PFSK-1 (cell line): ENCODE data around the gene ZNF469.

Source experiments
- POLR2AphosphoS5 ChIP-seq: IDR thresholded peaks from 2 replicates; pipeline ENCODE4 v1.6.1; 2012; ENCODE audit warnings: low read depth, mild to moderate bottlenecking, control low read depth, low read length, moderate library complexity
- SIN3A ChIP-seq: IDR thresholded peaks from 2 replicates; pipeline ENCODE4 v1.6.1; 2012; ENCODE audit warnings: mild to moderate bottlenecking, low read length, moderate library complexity, borderline replicate concordance; ENCODE audit not compliant: insufficient read depth
- TF ChIP-seq, protein P1 (sequence below), 2 experiments: IDR thresholded peaks; 2 replicates each; pipeline versions ENCODE4 v1.6.1 to v1.8.0; 2011 to 2012; ENCODE audit warnings: low read depth in 2 of 2, low read length in 2 of 2, control low read depth in 1 of 2, inconsistent platforms in 1 of 2, mild to moderate bottlenecking in 1 of 2, moderate library complexity in 1 of 2; ENCODE audit not compliant: insufficient read depth in 1 of 2

DNA sequence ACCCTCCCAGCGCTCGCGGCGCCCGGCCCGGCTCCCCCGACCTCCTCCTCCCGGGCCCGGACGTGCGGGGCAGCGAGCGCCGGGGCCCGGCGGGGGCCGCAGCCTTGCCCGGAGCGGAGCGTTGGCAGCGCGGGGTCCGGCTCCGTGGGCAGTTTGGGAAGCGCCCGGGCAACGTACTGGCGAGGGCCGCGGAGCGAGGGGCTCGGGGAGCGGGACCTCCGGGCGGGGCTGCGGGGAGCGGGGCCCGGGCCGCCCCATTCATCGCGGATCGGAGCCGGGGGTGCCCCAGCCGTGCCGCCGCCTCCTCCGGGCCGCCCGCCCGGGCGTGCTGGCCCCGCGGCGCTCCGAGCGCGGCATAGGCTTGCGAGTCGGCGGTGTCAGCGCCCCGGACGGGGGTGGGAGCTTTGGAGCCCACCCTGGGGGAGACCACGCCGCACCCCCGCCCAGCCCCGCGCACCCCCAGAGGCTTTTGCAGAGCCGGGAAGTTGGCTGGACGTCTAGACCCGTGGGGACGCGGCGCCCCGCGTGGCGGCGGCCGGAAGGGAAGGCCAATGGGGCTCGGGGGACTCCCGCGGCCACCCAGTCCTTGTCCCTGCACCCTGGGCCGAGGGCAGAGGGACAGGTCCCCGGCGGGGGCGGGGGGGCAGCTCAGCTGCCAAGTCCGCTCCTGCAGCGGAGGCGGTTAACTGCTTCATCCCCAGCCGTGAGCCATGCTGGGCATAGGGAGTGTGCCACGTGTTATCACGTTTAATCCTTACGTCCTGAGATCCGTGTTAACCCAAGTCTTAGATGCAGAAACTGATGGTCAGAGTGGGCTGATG is 852 bp downstream of the ZNF469 start:
- no peak for TF ChIP-seq POLR2AphosphoS5
- TF ChIP-seq, protein P1, sequence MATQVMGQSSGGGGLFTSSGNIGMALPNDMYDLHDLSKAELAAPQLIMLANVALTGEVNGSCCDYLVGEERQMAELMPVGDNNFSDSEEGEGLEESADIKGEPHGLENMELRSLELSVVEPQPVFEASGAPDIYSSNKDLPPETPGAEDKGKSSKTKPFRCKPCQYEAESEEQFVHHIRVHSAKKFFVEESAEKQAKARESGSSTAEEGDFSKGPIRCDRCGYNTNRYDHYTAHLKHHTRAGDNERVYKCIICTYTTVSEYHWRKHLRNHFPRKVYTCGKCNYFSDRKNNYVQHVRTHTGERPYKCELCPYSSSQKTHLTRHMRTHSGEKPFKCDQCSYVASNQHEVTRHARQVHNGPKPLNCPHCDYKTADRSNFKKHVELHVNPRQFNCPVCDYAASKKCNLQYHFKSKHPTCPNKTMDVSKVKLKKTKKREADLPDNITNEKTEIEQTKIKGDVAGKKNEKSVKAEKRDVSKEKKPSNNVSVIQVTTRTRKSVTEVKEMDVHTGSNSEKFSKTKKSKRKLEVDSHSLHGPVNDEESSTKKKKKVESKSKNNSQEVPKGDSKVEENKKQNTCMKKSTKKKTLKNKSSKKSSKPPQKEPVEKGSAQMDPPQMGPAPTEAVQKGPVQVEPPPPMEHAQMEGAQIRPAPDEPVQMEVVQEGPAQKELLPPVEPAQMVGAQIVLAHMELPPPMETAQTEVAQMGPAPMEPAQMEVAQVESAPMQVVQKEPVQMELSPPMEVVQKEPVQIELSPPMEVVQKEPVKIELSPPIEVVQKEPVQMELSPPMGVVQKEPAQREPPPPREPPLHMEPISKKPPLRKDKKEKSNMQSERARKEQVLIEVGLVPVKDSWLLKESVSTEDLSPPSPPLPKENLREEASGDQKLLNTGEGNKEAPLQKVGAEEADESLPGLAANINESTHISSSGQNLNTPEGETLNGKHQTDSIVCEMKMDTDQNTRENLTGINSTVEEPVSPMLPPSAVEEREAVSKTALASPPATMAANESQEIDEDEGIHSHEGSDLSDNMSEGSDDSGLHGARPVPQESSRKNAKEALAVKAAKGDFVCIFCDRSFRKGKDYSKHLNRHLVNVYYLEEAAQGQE (IDR thresholded peaks at IDR 0.05; ENCODE audit: insufficient read depth in 1 of 2, low read depth in 2 of 2, low read length in 2 of 2): no peak
- no peak for TF ChIP-seq SIN3A
